NT2/D1 (cell line): ENCODE results near the gene TRABD2B.

Experiments
- DNase-seq: peaks from one replicate; pipeline ENCODE4 v3.0.0-alpha.2; 2011; ENCODE audit warnings: low read depth, low spot score
- H3K27me3 ChIP-seq: 2 replicates; pipeline ENCODE4 v1.6.0; 2011; ENCODE audit warnings: mild to moderate bottlenecking; ENCODE audit not compliant: insufficient read length, insufficient read depth
- H3K36me3 ChIP-seq: 2 replicates; pipeline ENCODE4 v1.6.1; 2011; ENCODE audit warnings: mild to moderate bottlenecking, low read length, mixed read lengths; ENCODE audit not compliant: insufficient read depth, insufficient read length
- H3K4me1 ChIP-seq: 2 replicates; pipeline ENCODE4 v1.5.1; 2011; ENCODE audit not compliant: insufficient read depth, insufficient read length
- H3K4me3 ChIP-seq: 2 replicates; pipeline ENCODE4 v1.5.1; 2011; ENCODE audit warnings: low read depth; ENCODE audit not compliant: insufficient read length
- H3K9ac ChIP-seq: 2 replicates; pipeline ENCODE4 v1.6.0; 2011; ENCODE audit warnings: low read depth; ENCODE audit not compliant: insufficient read length
- H3K9me3 ChIP-seq: 2 replicates; pipeline ENCODE4 v1.5.1; 2011; ENCODE audit warnings: mild to moderate bottlenecking, low read length; ENCODE audit not compliant: insufficient read depth
- SUZ12 ChIP-seq: IDR thresholded peaks from 2 replicates; pipeline ENCODE4 v1.6.1; 2011; ENCODE audit not compliant: insufficient read length, insufficient read depth; ENCODE audit errors: extremely low read depth
- YY1 ChIP-seq: IDR thresholded peaks from 2 replicates; pipeline ENCODE4 v1.6.1; 2011; ENCODE audit not compliant: insufficient read length, insufficient read depth
- ZNF274 ChIP-seq: IDR thresholded peaks from 2 replicates; pipeline ENCODE4 v1.6.1; 2011; ENCODE audit warnings: mild to moderate bottlenecking, low read depth, low read length

Gene TRABD2B

GRCh38 chr1:48028218-48029069, 31.3 kb upstream of the TRABD2B start:
- Histone ChIP-seq H3K27me3 (no peaks in the 10 kb centered on the region), H3K4me1 (peaks cover 21% of the 10 kb centered on the region), H3K9ac (no peak overlapping the region), H3K36me3 (no peaks in the 10 kb centered on the region), H3K4me3 (no peak overlapping the region), H3K9me3 (no peaks in the 10 kb centered on the region)
- TF ChIP-seq SUZ12 (no peak), ZNF274 (no peak), YY1 (no peak)
- no peak for DNase-seq

DNA sequence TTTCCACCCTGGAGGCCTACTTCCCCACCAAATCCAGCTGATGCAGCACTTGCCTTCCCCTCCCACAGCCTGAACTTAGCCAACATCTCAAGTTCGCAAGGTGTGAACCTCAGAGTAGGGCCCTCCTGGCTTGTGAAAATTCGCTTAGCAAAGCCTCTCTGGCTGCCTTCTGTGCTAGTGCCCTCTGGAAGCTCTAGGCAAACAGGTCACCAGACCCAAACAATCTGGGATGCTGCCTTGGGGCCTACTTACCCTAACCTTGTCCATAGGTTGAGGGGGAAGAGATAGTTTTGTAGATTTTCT, 30.3 kb upstream of the TRABD2B start:
- Histone ChIP-seq H3K36me3 (no peaks in the 10 kb centered on the region), H3K9me3 (no peaks in the 10 kb centered on the region), H3K9ac (no peak overlapping the region), H3K27me3 (no peaks in the 10 kb centered on the region), H3K4me3 (no peak overlapping the region), H3K4me1 (peaks cover 21% of the 10 kb centered on the region)
- TF ChIP-seq ZNF274 = no peak
- no peak for TF ChIP-seq SUZ12
- no peak for TF ChIP-seq YY1
- no peak for DNase-seq

DNA sequence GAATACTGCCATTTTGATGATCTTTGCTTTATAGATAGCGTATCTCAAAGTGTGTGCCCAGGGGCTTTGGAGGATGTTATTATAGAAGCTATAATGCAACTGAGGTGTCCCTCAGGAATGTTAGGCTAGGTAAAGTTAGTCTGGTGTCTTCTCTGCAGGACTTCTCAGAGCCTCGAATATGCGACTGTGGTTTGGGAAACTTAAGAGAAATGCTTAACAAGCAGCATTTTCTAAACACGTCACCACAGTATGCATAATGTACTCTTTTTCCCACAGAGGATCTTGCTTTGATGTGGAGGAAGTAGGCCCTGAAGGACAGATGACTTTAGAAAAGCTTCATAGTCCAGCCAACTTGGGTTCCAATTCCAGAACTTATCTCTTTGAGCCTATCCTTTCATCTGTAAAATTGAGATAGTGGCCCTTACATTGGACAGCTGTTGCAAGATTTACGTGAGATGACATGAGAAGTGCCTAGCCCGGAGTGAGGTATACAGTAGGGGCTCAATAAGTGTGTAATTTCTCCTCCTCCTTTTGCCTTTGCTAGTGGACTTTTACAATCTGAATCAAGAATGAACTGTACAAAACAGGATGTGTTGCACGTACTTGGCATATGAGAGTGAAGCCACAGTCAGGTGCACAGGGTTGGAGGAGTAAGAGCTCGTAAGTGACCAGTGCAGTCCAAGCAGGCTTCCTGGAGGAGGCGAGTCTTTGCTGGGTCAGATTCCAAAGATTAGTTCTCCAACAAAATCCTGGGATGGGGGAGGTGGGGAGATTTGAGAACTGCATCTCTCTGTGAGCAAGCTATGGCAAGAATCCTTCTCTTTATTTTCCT, 29.7 kb upstream of the TRABD2B start:
- no peaks in the 10 kb centered on the region for H3K9me3 ChIP-seq
- H3K4me1 ChIP-seq = peaks cover 21% of the 10 kb centered on the region
- no peak overlapping the region for H3K4me3 ChIP-seq
- H3K9ac ChIP-seq = no peak overlapping the region
- no peaks in the 10 kb centered on the region for H3K36me3 ChIP-seq
- DNase-seq = no peak
- no peaks in the 10 kb centered on the region for H3K27me3 ChIP-seq
- TF ChIP-seq ZNF274 (no peak), YY1 (no peak), SUZ12 (no peak)

GRCh38 chr1:48026275-48026674, 29.1 kb upstream of the TRABD2B start:
- no peak for TF ChIP-seq SUZ12
- no peak for TF ChIP-seq ZNF274
- TF ChIP-seq YY1 = no peak
- H3K4me3 ChIP-seq = no peak overlapping the region
- DNase-seq = no peak
- peaks cover 21% of the 10 kb centered on the region for H3K4me1 ChIP-seq
- H3K9ac ChIP-seq = no peak overlapping the region
- H3K27me3 ChIP-seq = no peaks in the 10 kb centered on the region
- no peaks in the 10 kb centered on the region for H3K36me3 ChIP-seq
- H3K9me3 ChIP-seq = no peaks in the 10 kb centered on the region

GRCh38 chr1:48025076-48025475, 27.9 kb upstream of the TRABD2B start:
- TF ChIP-seq YY1 (no peak), SUZ12 (no peak), ZNF274 (no peak)
- Histone ChIP-seq H3K36me3 (no peaks in the 10 kb centered on the region), H3K9ac (no peak overlapping the region), H3K9me3 (no peaks in the 10 kb centered on the region), H3K4me3 (no peak overlapping the region), H3K4me1 (peaks cover 18% of the 10 kb centered on the region), H3K27me3 (no peaks in the 10 kb centered on the region)
- peak; percentile 65 for DNase-seq

DNA sequence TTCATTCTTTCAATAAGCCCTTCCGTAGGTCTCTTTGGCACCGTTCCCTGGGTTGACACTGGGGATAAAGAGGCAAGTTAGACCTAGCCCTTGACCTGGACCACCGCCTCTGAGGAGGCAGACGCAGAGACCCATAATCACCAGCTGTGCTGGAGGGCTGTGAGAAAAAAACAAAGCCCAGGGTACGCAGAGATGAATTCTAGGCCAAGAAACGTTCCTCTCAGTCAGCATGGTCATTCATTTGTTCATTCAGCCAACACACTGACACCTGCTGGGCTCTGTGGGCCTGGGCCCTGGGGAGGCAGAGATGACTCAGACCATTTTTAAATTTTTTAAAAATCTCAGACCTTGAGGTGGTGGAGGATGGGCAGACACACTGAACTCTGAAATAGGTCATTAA, 26.3 kb upstream of the TRABD2B start:
- no peak overlapping the region for H3K9ac ChIP-seq
- no peaks in the 10 kb centered on the region for H3K36me3 ChIP-seq
- no peaks in the 10 kb centered on the region for H3K9me3 ChIP-seq
- no peak for DNase-seq
- no peak for TF ChIP-seq SUZ12
- TF ChIP-seq YY1 = no peak
- TF ChIP-seq ZNF274 = no peak
- no peaks in the 10 kb centered on the region for H3K27me3 ChIP-seq
- H3K4me3 ChIP-seq = no peak overlapping the region
- H3K4me1 ChIP-seq = peaks cover 14% of the 10 kb centered on the region

DNA sequence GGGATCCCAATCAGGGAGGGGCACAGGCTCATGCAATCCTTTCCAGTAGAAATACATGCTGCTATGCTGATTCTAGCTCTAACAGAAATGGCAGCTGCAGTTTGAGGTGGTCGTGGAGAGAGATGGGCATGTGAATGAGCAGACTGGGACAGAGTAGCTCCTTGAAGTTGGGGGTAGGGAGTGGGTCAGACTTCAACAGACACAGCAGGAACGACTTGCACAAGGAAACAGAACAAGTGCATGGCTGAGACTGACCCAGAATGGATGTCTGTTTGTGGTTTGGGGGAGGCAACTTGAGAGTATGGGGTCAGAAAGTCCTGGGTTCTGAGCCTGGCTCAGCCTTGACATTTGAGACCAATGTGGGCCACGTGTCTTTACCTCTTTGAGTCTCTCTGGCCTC, 25.1 kb upstream of the TRABD2B start:
- DNase-seq = no peak
- TF ChIP-seq ZNF274 = no peak
- no peak for TF ChIP-seq SUZ12
- TF ChIP-seq YY1 = no peak
- Histone ChIP-seq H3K27me3 (peaks cover 7% of the 10 kb centered on the region), H3K4me1 (peaks cover 10% of the 10 kb centered on the region), H3K36me3 (no peaks in the 10 kb centered on the region), H3K4me3 (no peak overlapping the region), H3K9ac (no peak overlapping the region), H3K9me3 (no peaks in the 10 kb centered on the region)
